ENCODE results near the gene VEPH1.

Gene VEPH1

DNA sequence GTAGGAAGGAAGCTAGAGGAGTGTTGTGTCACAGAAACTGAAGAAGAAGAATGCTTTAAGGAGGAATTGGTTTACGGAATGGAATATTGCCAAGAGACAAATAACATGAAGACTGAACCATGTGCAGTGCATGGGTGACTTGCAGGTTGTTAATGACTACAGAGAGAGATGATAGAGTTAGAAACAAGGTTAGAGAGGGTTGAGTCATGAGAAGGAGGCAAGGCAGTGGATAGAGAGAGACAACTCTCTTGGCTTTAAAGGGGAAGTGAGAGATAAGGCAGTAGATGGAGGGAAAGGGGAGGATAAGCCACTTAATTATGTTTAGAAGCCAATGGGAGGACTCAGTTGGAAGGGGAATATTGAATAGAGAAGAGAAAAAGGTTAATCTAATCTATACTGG lies 224.0 kb downstream of the VEPH1 start:
- no peak for DNase-seq (ENCODE audit: extremely low read depth, insufficient read length)
- H3K36me3 ChIP-seq (ENCODE audit: control insufficient read depth, insufficient read depth, low read length) = no peaks in the 10 kb centered on the region
- H3K27me3 ChIP-seq (replicated peaks; ENCODE audit: control insufficient read depth, insufficient read depth, low read length) = no peaks in the 10 kb centered on the region; the same call in 1 of the 2 replicates
- TF ChIP-seq, protein P1, sequence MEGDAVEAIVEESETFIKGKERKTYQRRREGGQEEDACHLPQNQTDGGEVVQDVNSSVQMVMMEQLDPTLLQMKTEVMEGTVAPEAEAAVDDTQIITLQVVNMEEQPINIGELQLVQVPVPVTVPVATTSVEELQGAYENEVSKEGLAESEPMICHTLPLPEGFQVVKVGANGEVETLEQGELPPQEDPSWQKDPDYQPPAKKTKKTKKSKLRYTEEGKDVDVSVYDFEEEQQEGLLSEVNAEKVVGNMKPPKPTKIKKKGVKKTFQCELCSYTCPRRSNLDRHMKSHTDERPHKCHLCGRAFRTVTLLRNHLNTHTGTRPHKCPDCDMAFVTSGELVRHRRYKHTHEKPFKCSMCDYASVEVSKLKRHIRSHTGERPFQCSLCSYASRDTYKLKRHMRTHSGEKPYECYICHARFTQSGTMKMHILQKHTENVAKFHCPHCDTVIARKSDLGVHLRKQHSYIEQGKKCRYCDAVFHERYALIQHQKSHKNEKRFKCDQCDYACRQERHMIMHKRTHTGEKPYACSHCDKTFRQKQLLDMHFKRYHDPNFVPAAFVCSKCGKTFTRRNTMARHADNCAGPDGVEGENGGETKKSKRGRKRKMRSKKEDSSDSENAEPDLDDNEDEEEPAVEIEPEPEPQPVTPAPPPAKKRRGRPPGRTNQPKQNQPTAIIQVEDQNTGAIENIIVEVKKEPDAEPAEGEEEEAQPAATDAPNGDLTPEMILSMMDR (IDR thresholded peaks at IDR 0.05; ENCODE audit: insufficient read depth, low read length, poor library complexity, severe bottlenecking) = no peak
- no peak overlapping the region for H3K4me3 ChIP-seq (replicated peaks; ENCODE audit: low read depth, low read length)

DNA sequence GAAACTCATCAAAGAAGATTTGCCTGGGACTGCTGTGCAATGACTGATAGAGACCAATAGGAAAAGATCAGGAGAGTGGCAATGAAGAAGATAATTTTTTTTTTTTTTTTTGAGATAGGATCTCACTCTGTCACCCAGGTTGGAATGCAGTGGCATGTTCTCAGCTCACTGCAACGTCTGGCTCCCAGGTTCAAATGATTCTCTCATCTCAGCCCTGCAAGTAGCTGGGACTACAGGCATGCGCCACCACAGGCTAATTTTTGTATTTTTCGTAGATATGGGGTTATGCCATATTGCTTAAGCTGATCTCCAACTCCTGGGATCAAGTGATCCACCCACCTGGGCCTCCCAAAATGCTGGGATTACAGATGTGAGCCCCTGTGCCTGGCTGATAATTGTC lies 226.4 kb downstream of the VEPH1 start:
- no peak for DNase-seq (ENCODE audit: extremely low read depth, insufficient read length)
- TF ChIP-seq, protein P1 (IDR thresholded peaks at IDR 0.05; ENCODE audit: insufficient read depth, low read length, poor library complexity, severe bottlenecking) = no peak

DNA sequence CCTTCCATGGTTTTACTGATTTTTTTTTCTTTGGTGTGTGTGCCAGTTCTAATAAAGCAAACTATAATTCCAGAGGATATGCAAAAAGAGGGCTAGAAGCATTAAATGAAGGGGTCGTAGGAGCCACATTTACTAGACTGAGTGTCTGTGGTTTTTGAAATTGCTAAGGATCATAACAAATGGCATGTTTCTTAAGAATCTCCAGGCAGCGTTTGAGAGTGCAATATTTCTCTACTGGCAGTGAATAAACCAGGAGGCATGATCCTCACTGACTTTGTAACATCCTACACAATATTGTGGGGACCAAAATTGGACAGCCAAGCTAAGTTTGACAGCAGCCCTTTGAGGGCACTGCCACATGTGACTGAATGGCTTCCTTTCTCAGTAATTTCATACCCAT lies 227.4 kb downstream of the VEPH1 start:
- TF ChIP-seq, protein P1 (IDR thresholded peaks at IDR 0.05; ENCODE audit: insufficient read depth, low read length, poor library complexity, severe bottlenecking) = no peak
- no peaks in the 10 kb centered on the region for H3K36me3 ChIP-seq (ENCODE audit: control insufficient read depth, insufficient read depth, low read length)
- no peak overlapping the region for H3K4me3 ChIP-seq (replicated peaks; ENCODE audit: low read depth, low read length)
- DNase-seq (ENCODE audit: extremely low read depth, insufficient read length) = no peak
- H3K27me3 ChIP-seq (replicated peaks; ENCODE audit: control insufficient read depth, insufficient read depth, low read length) = no peaks in the 10 kb centered on the region; the same call in 1 of the 2 replicates

More for the DNA sequence above, 226.4 kb downstream of the VEPH1 start:
- H3K4me3 ChIP-seq (replicated peaks; ENCODE audit: low read depth, low read length) = no peak overlapping the region
- no peaks in the 10 kb centered on the region; the same call in 1 of the 2 replicates for H3K27me3 ChIP-seq (replicated peaks; ENCODE audit: control insufficient read depth, insufficient read depth, low read length)
- H3K36me3 ChIP-seq (ENCODE audit: control insufficient read depth, insufficient read depth, low read length) = no peaks in the 10 kb centered on the region

DNA sequence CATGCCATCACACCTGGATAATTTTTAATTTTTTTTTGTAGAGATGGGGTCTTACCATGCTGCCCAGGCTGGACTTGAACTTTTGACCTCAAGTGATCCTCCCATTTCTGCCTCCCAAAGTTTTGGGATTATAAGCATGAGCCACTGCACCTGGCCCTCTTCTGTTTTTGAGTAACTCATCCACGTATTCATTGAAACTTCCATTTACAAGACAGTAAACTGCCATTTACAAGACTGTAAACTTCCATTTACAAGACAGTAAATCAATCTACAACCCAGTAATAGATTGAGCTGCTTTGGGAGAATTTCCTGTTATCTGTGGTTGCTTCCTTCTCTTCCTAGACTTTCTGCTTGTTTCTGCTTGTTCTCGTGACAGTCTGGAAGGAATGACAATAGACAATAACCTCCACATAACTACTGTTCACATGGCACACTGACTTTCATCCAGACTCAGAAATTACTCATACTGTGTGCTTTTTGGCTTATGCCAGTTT lies 228.5 kb downstream of the VEPH1 start:
- DNase-seq (ENCODE audit: extremely low read depth, insufficient read length) = no peak
- Histone ChIP-seq H3K27me3 (replicated peaks; ENCODE audit: control insufficient read depth, insufficient read depth, low read length) (no peaks in the 10 kb centered on the region; the same call in 1 of the 2 replicates), H3K4me3 (replicated peaks; ENCODE audit: low read depth, low read length) (no peak overlapping the region), H3K36me3 (ENCODE audit: control insufficient read depth, insufficient read depth, low read length) (no peaks in the 10 kb centered on the region)
- TF ChIP-seq, protein P1 (IDR thresholded peaks at IDR 0.05; ENCODE audit: insufficient read depth, low read length, poor library complexity, severe bottlenecking) = no peak

DNA sequence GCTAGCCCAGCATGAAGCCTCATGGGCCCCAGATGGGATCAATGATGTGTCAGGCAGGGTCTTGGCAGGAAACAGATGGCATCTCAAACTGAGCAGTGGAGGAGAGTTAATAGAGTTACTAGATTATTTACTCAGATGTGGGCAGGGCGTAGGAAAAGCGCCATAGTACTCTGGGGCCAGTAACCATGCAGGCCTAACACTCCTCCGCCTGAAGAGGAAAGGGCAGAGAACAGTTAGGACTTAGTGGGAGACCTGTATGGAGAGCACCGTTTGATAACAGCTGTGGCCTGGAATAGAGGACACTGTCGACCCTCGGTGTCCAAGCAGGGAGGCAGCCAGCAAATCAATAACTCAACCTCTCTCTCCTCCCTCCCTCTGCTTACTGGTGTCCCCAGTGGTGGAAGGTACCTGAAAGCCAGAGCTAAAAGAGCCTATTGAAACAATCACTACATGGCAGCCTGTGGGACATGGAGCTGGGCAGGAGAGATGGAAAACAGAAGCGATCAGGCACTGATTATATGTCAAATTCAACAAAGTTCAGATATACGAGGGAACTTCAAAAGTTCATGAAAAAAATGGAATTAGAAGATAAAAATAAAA lies 231.8 kb downstream of the VEPH1 start:
- Histone ChIP-seq H3K4me3 (replicated peaks; ENCODE audit: low read depth, low read length) (no peak overlapping the region), H3K27me3 (replicated peaks; ENCODE audit: control insufficient read depth, insufficient read depth, low read length) (no peaks in the 10 kb centered on the region; the same call in 1 of the 2 replicates), H3K36me3 (ENCODE audit: control insufficient read depth, insufficient read depth, low read length) (no peaks in the 10 kb centered on the region)
- no peak for DNase-seq (ENCODE audit: extremely low read depth, insufficient read length)
- TF ChIP-seq, protein P1 (IDR thresholded peaks at IDR 0.05; ENCODE audit: insufficient read depth, low read length, poor library complexity, severe bottlenecking) = no peak

Measured in GM06990 (cell line).